K562 (cell line): Measurements from ENCODE around the gene NSG2.

Experiments
- KLF13 ChIP-seq: fragments of 450-650 bp; IDR thresholded peaks from 2 replicates; pipeline ENCODE4 v1.6.1; 2016; ENCODE audit warnings: missing genetic modification characterization, low read depth, mild to moderate bottlenecking, missing compliant biosample characterization, moderate library complexity, borderline replicate concordance
- NELFE ChIP-seq: IDR thresholded peaks from 2 replicates; pipeline ENCODE4 v1.6.1; 2011; ENCODE audit warnings: mild to moderate bottlenecking; ENCODE audit not compliant: insufficient read depth, insufficient read length
- POLR2AphosphoS5 ChIP-seq: IDR thresholded peaks from 2 replicates; pipeline ENCODE4 v1.6.1; 2011; ENCODE audit warnings: mild to moderate bottlenecking, low read depth, low read length, moderate library complexity; ENCODE audit not compliant: control insufficient read depth, insufficient read depth
- ZBED1 ChIP-seq: IDR thresholded peaks from 2 replicates; pipeline ENCODE4 v1.6.1; 2014

- TF ChIP-seq KLF13 (tag) (no peak), NELFE (no peak), ZBED1 (no peak), POLR2AphosphoS5 (no peak)
Observed at GRCh38 chr5:174090129-174090528, 44.6 kb downstream of the NSG2 start.
